OCI-LY1 (cell line): ENCODE results near the gene ZFYVE1.

Source experiments
- CTCF ChIP-seq: fragments of 200-600 bp; sonication (generic), shearing (Covaris generic); IDR thresholded peaks from 2 replicates; pipeline ENCODE4 v1.5.1; 2017; ENCODE audit warnings: mild to moderate bottlenecking, antibody characterized with exemption, low read length, moderate library complexity, mixed read lengths
- EZH2 ChIP-seq: fragments of 200-600 bp; sonication (generic), shearing (Covaris generic); IDR thresholded peaks from 2 replicates; pipeline ENCODE4 v1.8.0; 2017; ENCODE audit warnings: borderline replicate concordance, mixed run types, mild to moderate bottlenecking, antibody characterized with exemption, low read length, moderate library complexity, mixed read lengths

GRCh38 chr14:73058224-73058921, 31.5 kb upstream of the ZFYVE1 start, which contains the start of gene RBM25:
- TF ChIP-seq CTCF (no peak; the same call in 1 of the 2 replicates), EZH2 (no peak)
